ENCODE data around the gene RAB8B.

DNA sequence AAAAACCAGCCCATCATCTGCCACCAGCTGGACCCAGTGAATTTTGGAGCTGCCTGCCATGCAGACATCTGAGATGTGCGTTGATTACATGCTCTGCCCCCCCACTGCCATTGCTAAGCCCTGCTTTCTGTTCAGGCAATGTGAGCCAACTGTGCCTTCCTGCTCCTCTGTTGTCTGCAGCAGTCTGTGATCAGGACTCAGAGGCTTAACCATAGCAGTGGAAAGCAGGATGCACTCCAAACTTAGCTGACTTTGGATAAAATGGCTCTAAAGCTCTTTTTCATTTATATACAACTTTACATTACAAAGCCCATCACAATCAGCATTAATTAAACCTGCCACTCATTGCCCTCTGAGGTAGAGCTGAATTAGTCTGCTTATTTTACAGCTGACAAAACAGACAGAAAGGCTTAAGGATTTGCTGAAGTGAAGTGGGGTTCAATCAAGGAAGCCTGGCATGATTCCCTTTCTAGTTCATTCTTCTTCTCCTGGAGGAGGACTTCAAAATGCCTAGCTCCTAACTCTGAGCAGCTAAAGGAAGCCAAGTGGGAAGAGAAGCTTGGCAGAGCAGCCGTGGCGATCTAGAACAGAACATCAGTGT, 16.5 kb upstream of the RAB8B start:
- TF ChIP-seq POLR2AphosphoS5 (IDR thresholded peaks at IDR 0.05; ENCODE audit: borderline replicate concordance, low read depth, low read length) (no peak), EZH2 (IDR thresholded peaks at IDR 0.05) (no peak), FOXP2 (optimal IDR thresholded peaks at IDR 0.05; ENCODE audit: control extremely low read depth, extremely low read length, insufficient read depth) (no peak)

Measured in SK-N-MC (cell line).